GM19238 (cell line): ENCODE measurements around the gene CD8B2.
"Not testable (repeated sequence)": the region's sequence is repeated elsewhere in the genome, so short reads cannot be mapped to it uniquely, and the experiment has no call there.

ENCODE experiments used
- DNase-seq: peaks from one replicate; pipeline ENCODE4 v3.0.0; 2011; ENCODE audit warnings: low spot score; ENCODE audit not compliant: insufficient read length

Gene CD8B2

GRCh38 chr2:106547164-106547903 lies 60.2 kb downstream of the CD8B2 start:
- no peak for DNase-seq

GRCh38 chr2:106551417-106552130 lies 64.4 kb downstream of the CD8B2 start:
- DNase-seq, result no peak

- DNase-seq, result no peak
These were observed 65.8 kb downstream of the CD8B2 start for GRCh38 chr2:106552921-106553320.

- no peak for DNase-seq
These were observed 66.2 kb downstream of the CD8B2 start for GRCh38 chr2:106553321-106553720.

GRCh38 chr2:106554411-106554810 lies 67.2 kb downstream of the CD8B2 start:
- DNase-seq, result no peak

GRCh38 chr2:106555053-106555452 lies 67.9 kb downstream of the CD8B2 start:
- DNase-seq, result no peak

GRCh38 chr2:106559786-106560185 lies 72.6 kb downstream of the CD8B2 start:
- DNase-seq, result not testable (repeated sequence)

- no peak for DNase-seq
These were observed 73.6 kb downstream of the CD8B2 start for GRCh38 chr2:106560773-106561172.

GRCh38 chr2:106561356-106561755 lies 74.2 kb downstream of the CD8B2 start:
- no peak for DNase-seq

GRCh38 chr2:106561803-106562202 lies 74.6 kb downstream of the CD8B2 start:
- DNase-seq, result no peak

GRCh38 chr2:106562268-106563186 lies 75.4 kb downstream of the CD8B2 start:
- no peak for DNase-seq

GRCh38 chr2:106563195-106563594 lies 76.0 kb downstream of the CD8B2 start:
- DNase-seq, result no peak

GRCh38 chr2:106565599-106565998 lies 78.4 kb downstream of the CD8B2 start:
- no peak for DNase-seq

GRCh38 chr2:106566050-106566449 lies 78.9 kb downstream of the CD8B2 start:
- no peak for DNase-seq

- not testable (repeated sequence) for DNase-seq
These were observed 79.3 kb downstream of the CD8B2 start for GRCh38 chr2:106566484-106566883.

GRCh38 chr2:106570316-106570715 lies 83.2 kb downstream of the CD8B2 start:
- DNase-seq, result no peak
